GM21390 (cell line): ENCODE data around the gene ENTPD1.
"Not testable (repeated sequence)": the region's sequence is repeated elsewhere in the genome, so short reads cannot be mapped to it uniquely, and the experiment has no call there.

Experiments used
- ATAC-seq: cut with Tn5 transposase; IDR thresholded peaks from one replicate; pipeline ENCODE4 v1.9.1; 2021; ENCODE audit not compliant: unreplicated experiment

ENTPD1 gene

GRCh38 chr10:95860166-95860940 is 104.4 kb downstream of the ENTPD1 start:
- ATAC-seq, result no peak

- ATAC-seq, result no peak
Observed at GRCh38 chr10:95861386-95861785, 105.4 kb downstream of the ENTPD1 start.

GRCh38 chr10:95864906-95865813 is 109.2 kb downstream of the ENTPD1 start:
- peak; percentile 93 for ATAC-seq

GRCh38 chr10:95865814-95866466 is 110.0 kb downstream of the ENTPD1 start:
- ATAC-seq, result no peak

- no peak for ATAC-seq
Observed at GRCh38 chr10:95866467-95866842, 110.5 kb downstream of the ENTPD1 start.

- no peak for ATAC-seq
Observed at GRCh38 chr10:95867866-95868265, 111.9 kb downstream of the ENTPD1 start.

- ATAC-seq, result no peak
Observed at GRCh38 chr10:95872158-95872711, 116.3 kb downstream of the ENTPD1 start.

- ATAC-seq, result no peak
Observed at GRCh38 chr10:95873139-95873538, 117.2 kb downstream of the ENTPD1 start.

- ATAC-seq, result no peak
Observed at GRCh38 chr10:95873651-95874050, 117.7 kb downstream of the ENTPD1 start.

- ATAC-seq, result not testable (repeated sequence)
Observed at GRCh38 chr10:95874783-95875182, 118.8 kb downstream of the ENTPD1 start.

GRCh38 chr10:95876756-95877155 is 120.8 kb downstream of the ENTPD1 start:
- no peak for ATAC-seq

GRCh38 chr10:95877881-95878280 is 121.9 kb downstream of the ENTPD1 start:
- no peak for ATAC-seq

- ATAC-seq, result peak; percentile 48
Observed at GRCh38 chr10:95880704-95881103, 124.7 kb downstream of the ENTPD1 start.

- no peak for ATAC-seq
Observed at GRCh38 chr10:95881316-95881715, 125.4 kb downstream of the ENTPD1 start.

GRCh38 chr10:95889830-95890229 is 133.9 kb downstream of the ENTPD1 start:
- ATAC-seq, result no peak

- no peak for ATAC-seq
Observed at GRCh38 chr10:95896071-95896850, 140.3 kb downstream of the ENTPD1 start.

GRCh38 chr10:95905897-95906580 is 150.1 kb downstream of the ENTPD1 start:
- ATAC-seq, result not testable (repeated sequence)

GRCh38 chr10:95906677-95907455 is 150.9 kb downstream of the ENTPD1 start:
- peak; percentile 29 for ATAC-seq
